WTC11 (cell line): ENCODE measurements around the gene TNFSF9.

Experiments
- CTCF ChIP-seq: fragments of 200-600 bp; IDR thresholded peaks from 2 replicates; pipeline ENCODE4 v1.8.0; 2022; ENCODE audit warnings: antibody characterized with exemption
- FOXP1 ChIP-seq: sonication (generic); formaldehyde crosslinking; IDR thresholded peaks from 2 replicates; pipeline ENCODE4 v1.8.0; 2022; ENCODE audit warnings: missing genetic modification reagents, mild to moderate bottlenecking, moderate library complexity, borderline replicate concordance
- NFYB ChIP-seq: sonication (generic); formaldehyde crosslinking; conservative IDR thresholded peaks from 2 replicates; pipeline ENCODE4 v1.8.0; 2022; ENCODE audit warnings: low read depth, missing genetic modification reagents
- USF2 ChIP-seq: sonication (generic); formaldehyde crosslinking; IDR thresholded peaks from 2 replicates; pipeline ENCODE4 v1.8.1; 2023; ENCODE audit warnings: mild to moderate bottlenecking, missing genetic modification reagents, moderate library complexity
- ZBTB21 ChIP-seq: sonication (generic); formaldehyde crosslinking; IDR thresholded peaks from 2 replicates; pipeline ENCODE4 v1.8.1; 2023; ENCODE audit warnings: mild to moderate bottlenecking, missing genetic modification reagents, borderline replicate concordance
- ZNF263 ChIP-seq: sonication (generic); formaldehyde crosslinking; IDR thresholded peaks from 2 replicates; pipeline ENCODE4 v1.8.1; 2022; ENCODE audit warnings: low read depth, mild to moderate bottlenecking, moderate library complexity, missing genetic modification reagents
- ZNF396 ChIP-seq: fragments of 250-450 bp; sonication (Bioruptor Pico); IDR thresholded peaks from 2 replicates; pipeline ENCODE4 v1.8.0; 2021; ENCODE audit warnings: mild to moderate bottlenecking, moderate library complexity, borderline replicate concordance
- TF ChIP-seq, protein P1 (sequence below): sonication (generic); formaldehyde crosslinking; IDR thresholded peaks from 2 replicates; pipeline ENCODE4 v1.8.0; 2023; ENCODE audit warnings: missing genetic modification reagents

GRCh38 chr19:6556480-6557195 lies 25.8 kb downstream of the TNFSF9 start:
- TF ChIP-seq NFYB (CRISPR knock-in tag): no peak
- no peak for TF ChIP-seq USF2
- TF ChIP-seq ZNF396: no peak
- no peak for TF ChIP-seq FOXP1
- TF ChIP-seq, protein P1, sequence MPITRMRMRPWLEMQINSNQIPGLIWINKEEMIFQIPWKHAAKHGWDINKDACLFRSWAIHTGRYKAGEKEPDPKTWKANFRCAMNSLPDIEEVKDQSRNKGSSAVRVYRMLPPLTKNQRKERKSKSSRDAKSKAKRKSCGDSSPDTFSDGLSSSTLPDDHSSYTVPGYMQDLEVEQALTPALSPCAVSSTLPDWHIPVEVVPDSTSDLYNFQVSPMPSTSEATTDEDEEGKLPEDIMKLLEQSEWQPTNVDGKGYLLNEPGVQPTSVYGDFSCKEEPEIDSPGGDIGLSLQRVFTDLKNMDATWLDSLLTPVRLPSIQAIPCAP (CRISPR knock-in tag): no peak
- no peak for TF ChIP-seq ZBTB21 (CRISPR knock-in tag)
- no peak for TF ChIP-seq CTCF
- TF ChIP-seq ZNF263 (CRISPR knock-in tag): no peak
